HCT116 (cell line): ENCODE results near the gene FOSB. TPM values are rescaled to one million over a fixed set of nuclear protein-coding genes. Genes with fewer than 3 reads are reported as not detected.

Source experiments
- ATAC-seq: fragments of 200-7000 bp; cut with Tn5 transposase; 2 replicates; pipeline ENCODE4 v1.9.1; 2020; ENCODE audit warnings: mild to moderate bottlenecking, moderate library complexity
- BruUV-seq: library from RNA; stranded (reverse); fragments of 400-500 nt; replicated peaks from 2 replicates; lab custom pipeline; 2021; lab: Mats Ljungman, UMichigan
- CTCF ChIA-PET: fragments of 300-600 bp; sonication (Branson Sonifier 250); formaldehyde crosslinking; loops from one replicate; lab custom pipeline; 2021; ENCODE audit warnings: antibody characterized with exemption; lab: Charles Lee
- POLR2A ChIA-PET: fragments of 300-600, 350-600 bp; sonication (Branson Sonifier 250); formaldehyde crosslinking; loops from one replicate; lab custom pipeline; 2021; ENCODE audit warnings: antibody characterized with exemption; lab: Charles Lee
- RAD21 ChIA-PET, 2 experiments: fragments of 300-600 bp; sonication (Branson Sonifier 250); formaldehyde crosslinking; loops; one replicate each; lab custom pipeline; 2023; ENCODE audit warnings: low total read pairs in 2 of 2; ENCODE audit not compliant: uncharacterized antibody in 2 of 2, unreplicated experiment in 2 of 2, low non-redundant PET in 1 of 2; lab: Charles Lee
- DNase-seq: peaks from one replicate; pipeline ENCODE4 v3.0.0-alpha.2; 2010; ENCODE audit warnings: low read depth, low spot score
- H2AFZ ChIP-seq: fragments of 200-600 bp; shearing (Covaris generic), sonication (generic); 2 replicates; pipeline ENCODE4 v1.6.1; 2017; ENCODE audit warnings: low read depth, mixed run types, mixed read lengths, antibody characterized with exemption, low read length; ENCODE audit not compliant: poor library complexity, severe bottlenecking
- H3K27ac ChIP-seq: 2 replicates; pipeline ENCODE4 v1.5.1; 2012; ENCODE audit warnings: low read depth, low read length
- H3K27me3 ChIP-seq: fragments of 200-600 bp; sonication (generic); 2 replicates; pipeline ENCODE4 v1.6.1; 2016; ENCODE audit warnings: mixed run types, low read length, mixed read lengths; ENCODE audit not compliant: insufficient read depth
- H3K36me3 ChIP-seq, 2 experiments: fragments of 200-500 bp in 1 of 2; fragments of 200-600 bp in 1 of 2; sonication (Bioruptor generic) in 1 of 2; sonication (generic) in 1 of 2; 2 replicates each; pipeline versions ENCODE4 v1.5.1 to v1.6.1; 2014 to 2016; ENCODE audit warnings: low read length in 2 of 2, inconsistent platforms in 1 of 2, mixed read lengths in 1 of 2, mixed run types in 1 of 2; ENCODE audit not compliant: insufficient read depth in 2 of 2, control insufficient read depth in 1 of 2
- H3K4me1 ChIP-seq, 2 experiments: fragments of 200-600 bp in 1 of 2; sonication (generic) in 1 of 2; 2 replicates each; pipeline versions ENCODE4 v1.5.1 to v1.6.1; 2012 to 2017; ENCODE audit warnings: low read length in 2 of 2, inconsistent platforms in 1 of 2, mild to moderate bottlenecking in 1 of 2, mixed read lengths in 1 of 2, mixed run types in 1 of 2, moderate library complexity in 1 of 2; ENCODE audit not compliant: insufficient read depth in 2 of 2, control insufficient read depth in 1 of 2
- H3K4me2 ChIP-seq: fragments of 200-600 bp; sonication (generic); 2 replicates; pipeline ENCODE4 v1.6.1; 2017; ENCODE audit warnings: mixed run types, low read length, mixed read lengths
- H3K4me3 ChIP-seq, 2 experiments: fragments of 200-600 bp in 1 of 2; sonication (generic) in 1 of 2; replicated peaks in 1 of 2; 2 replicates each; pipeline ENCODE4 v1.5.1; 2011 to 2016; ENCODE audit warnings: low read length in 2 of 2, control low read depth in 1 of 2, low read depth in 1 of 2, mild to moderate bottlenecking in 1 of 2, mixed read lengths in 1 of 2, mixed run types in 1 of 2
- H3K79me2 ChIP-seq: fragments of 200-600 bp; sonication (generic); 2 replicates; pipeline ENCODE4 v1.6.1; 2017; ENCODE audit warnings: mild to moderate bottlenecking, mixed run types, low read length, moderate library complexity, mixed read lengths; ENCODE audit not compliant: insufficient read depth
- H3K9ac ChIP-seq: fragments of 200-600 bp; sonication (generic); 2 replicates; pipeline ENCODE4 v1.6.1; 2016; ENCODE audit warnings: low read length, mixed read lengths
- H3K9me2 ChIP-seq: fragments of 200-600 bp; sonication (generic), shearing (Covaris generic); 2 replicates; pipeline ENCODE4 v1.6.1; 2017; ENCODE audit warnings: mixed run types, mild to moderate bottlenecking, moderate library complexity; ENCODE audit not compliant: insufficient read depth
- H3K9me3 ChIP-seq, 2 experiments: fragments of 200-500 bp in 1 of 2; fragments of 200-600 bp in 1 of 2; sonication (Bioruptor generic) in 1 of 2; sonication (generic) in 1 of 2; 2 replicates each; pipeline ENCODE4 v1.6.1; 2014 to 2017; ENCODE audit warnings: low read length in 2 of 2, mixed read lengths in 2 of 2, inconsistent platforms in 1 of 2, low read depth in 1 of 2, mild to moderate bottlenecking in 1 of 2, mixed run types in 1 of 2, moderate library complexity in 1 of 2; ENCODE audit not compliant: control insufficient read depth in 1 of 2, insufficient read depth in 1 of 2
- H4K20me1 ChIP-seq: fragments of 200-600 bp; sonication (generic), shearing (Covaris generic); 2 replicates; pipeline ENCODE4 v1.6.1; 2017; ENCODE audit warnings: mixed run types, mild to moderate bottlenecking, moderate library complexity; ENCODE audit not compliant: insufficient read depth
- CBX3 ChIP-seq: IDR thresholded peaks from 2 replicates; pipeline ENCODE4 v1.6.1; 2012; ENCODE audit warnings: low read depth
- CEBPB ChIP-seq: IDR thresholded peaks from 2 replicates; pipeline ENCODE4 v1.6.1; 2012; ENCODE audit warnings: low read depth
- EGR1 ChIP-seq: IDR thresholded peaks from 2 replicates; pipeline ENCODE4 v1.6.1; 2012; ENCODE audit warnings: low read depth
- ELF1 ChIP-seq: IDR thresholded peaks from 2 replicates; pipeline ENCODE4 v1.6.1; 2012; ENCODE audit warnings: low read depth, borderline replicate concordance
- EZH2phosphoT487 ChIP-seq: fragments of 200-600 bp; IDR thresholded peaks from 2 replicates; pipeline ENCODE4 v1.6.1; 2018; ENCODE audit warnings: antibody characterized with exemption, borderline replicate concordance
- FOSL1 ChIP-seq: IDR thresholded peaks from 2 replicates; pipeline ENCODE4 v1.6.1; 2012; ENCODE audit warnings: low read depth
- JUND ChIP-seq: IDR thresholded peaks from 2 replicates; pipeline ENCODE4 v1.6.1; 2012
- MAX ChIP-seq: IDR thresholded peaks from 2 replicates; pipeline ENCODE4 v1.6.1; 2012
- POLR2AphosphoS5 ChIP-seq: IDR thresholded peaks from 2 replicates; pipeline ENCODE4 v1.6.1; 2011; ENCODE audit warnings: mild to moderate bottlenecking, low read depth, low read length, moderate library complexity
- RAD21 ChIP-seq: IDR thresholded peaks from 2 replicates; pipeline ENCODE4 v1.6.1; 2012; ENCODE audit warnings: low read depth, mild to moderate bottlenecking
- SP1 ChIP-seq: IDR thresholded peaks from 2 replicates; pipeline ENCODE4 v1.6.1; 2012; ENCODE audit warnings: low read depth
- SRF ChIP-seq: IDR thresholded peaks from 2 replicates; pipeline ENCODE4 v1.6.1; 2012; ENCODE audit warnings: low read depth
- TCF7L2 ChIP-seq: IDR thresholded peaks from 2 replicates; pipeline ENCODE4 v1.7.0; 2011; ENCODE audit warnings: borderline replicate concordance, inconsistent platforms; ENCODE audit not compliant: insufficient read depth, insufficient read length; ENCODE audit errors: extremely low read depth
- YY1 ChIP-seq: IDR thresholded peaks from 2 replicates; pipeline ENCODE4 v1.6.1; 2011; ENCODE audit warnings: low read length, low read depth, moderate library complexity, mild to moderate bottlenecking; ENCODE audit not compliant: insufficient replicate concordance; ENCODE audit errors: extremely low read depth
- ZFX ChIP-seq: fragments of 450-650 bp; IDR thresholded peaks from 2 replicates; pipeline ENCODE4 v1.6.1; 2017
- ZNF274 ChIP-seq: fragments of 200-500 bp; sonication (Bioruptor generic); IDR thresholded peaks from 2 replicates; pipeline ENCODE4 v1.6.1; 2014; ENCODE audit warnings: mild to moderate bottlenecking, low read depth, low read length, inconsistent platforms
- intact Hi-C: fragments of 100-400 bp; cut with micrococcal nuclease; formaldehyde crosslinking; loops from 2 replicates; pipeline ENCODE4 v1.10.0; 2022
- total RNA-seq: library from RNA; stranded (reverse); gene quantifications from one replicate; pipeline ENCODE4 v1.2.1, GENCODE V29; 2021; ENCODE audit not compliant: unreplicated experiment
- TF ChIP-seq, protein P1 (sequence below), 3 experiments: fragments of 200-600 bp in 1 of 3; sonication (generic) in 1 of 3; IDR thresholded peaks in 2 of 3; conservative IDR thresholded peaks in 1 of 3; 2 replicates each; pipeline ENCODE4 v1.5.1; 2012 to 2017; ENCODE audit warnings: low read depth in 2 of 3, low read length in 2 of 3, antibody characterized with exemption in 1 of 3, borderline replicate concordance in 1 of 3, control low read depth in 1 of 3, mild to moderate bottlenecking in 1 of 3, mixed read lengths in 1 of 3, mixed run types in 1 of 3, moderate library complexity in 1 of 3; ENCODE audit not compliant: insufficient read depth in 1 of 3
- TF ChIP-seq, protein P2 (sequence below): IDR thresholded peaks from 2 replicates; pipeline ENCODE4 v1.6.1; 2012; ENCODE audit warnings: low read depth
- TF ChIP-seq, protein P3 (sequence below): IDR thresholded peaks from 2 replicates; pipeline ENCODE4 v1.6.1; 2012

Gene FOSB
- total RNA-seq, 1 experiment from 2014 or later: 12.6 TPM

DNA sequence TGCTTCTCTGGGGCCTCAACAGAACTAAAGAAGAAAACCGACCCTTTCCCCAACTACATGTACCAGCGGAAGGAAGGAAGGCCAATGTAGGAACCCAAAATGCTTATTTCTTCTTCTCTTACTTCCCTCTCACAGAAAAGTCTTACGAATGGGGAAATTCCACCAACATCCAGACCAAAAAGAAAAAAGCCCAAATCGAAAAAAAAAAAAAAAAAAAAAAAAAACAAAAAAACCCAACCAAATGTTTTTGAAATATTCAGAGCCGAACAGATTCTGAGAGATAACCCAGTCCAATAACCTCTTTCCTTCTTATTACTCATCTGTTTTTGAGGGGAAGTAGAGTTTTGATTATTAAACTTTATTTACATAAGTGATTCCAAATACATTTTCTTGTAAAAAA, 34.3 kb downstream of the FOSB start:
- no TSS peak for BruUV-seq
- Histone ChIP-seq H2AFZ (no peak overlapping the region), H3K9me2 (no peaks in the 10 kb centered on the region), H3K79me2 (peaks cover 2% of the 10 kb centered on the region; the same call in 1 of the 2 replicates), H3K9ac (no peak overlapping the region), H3K9me3 (no peaks in the 10 kb centered on the region), H3K36me3 (no peaks in the 10 kb centered on the region), H4K20me1 (no peaks in the 10 kb centered on the region), H3K27ac (no peak overlapping the region), H3K4me1 (peaks cover 29 to 42% of the 10 kb centered on the region in 2 experiments; a peak in 3 of 4 replicates), H3K27me3 (no peaks in the 10 kb centered on the region), H3K4me2 (no peak overlapping the region), H3K4me3 (no peak overlapping the region)
- intact Hi-C loops: no loop called here
- ATAC-seq (no peak), DNase-seq (no peak)
- POLR2A ChIA-PET: no interaction called here
- RAD21 ChIA-PET: no interaction called here
- TF ChIP-seq, protein P1, sequence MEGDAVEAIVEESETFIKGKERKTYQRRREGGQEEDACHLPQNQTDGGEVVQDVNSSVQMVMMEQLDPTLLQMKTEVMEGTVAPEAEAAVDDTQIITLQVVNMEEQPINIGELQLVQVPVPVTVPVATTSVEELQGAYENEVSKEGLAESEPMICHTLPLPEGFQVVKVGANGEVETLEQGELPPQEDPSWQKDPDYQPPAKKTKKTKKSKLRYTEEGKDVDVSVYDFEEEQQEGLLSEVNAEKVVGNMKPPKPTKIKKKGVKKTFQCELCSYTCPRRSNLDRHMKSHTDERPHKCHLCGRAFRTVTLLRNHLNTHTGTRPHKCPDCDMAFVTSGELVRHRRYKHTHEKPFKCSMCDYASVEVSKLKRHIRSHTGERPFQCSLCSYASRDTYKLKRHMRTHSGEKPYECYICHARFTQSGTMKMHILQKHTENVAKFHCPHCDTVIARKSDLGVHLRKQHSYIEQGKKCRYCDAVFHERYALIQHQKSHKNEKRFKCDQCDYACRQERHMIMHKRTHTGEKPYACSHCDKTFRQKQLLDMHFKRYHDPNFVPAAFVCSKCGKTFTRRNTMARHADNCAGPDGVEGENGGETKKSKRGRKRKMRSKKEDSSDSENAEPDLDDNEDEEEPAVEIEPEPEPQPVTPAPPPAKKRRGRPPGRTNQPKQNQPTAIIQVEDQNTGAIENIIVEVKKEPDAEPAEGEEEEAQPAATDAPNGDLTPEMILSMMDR (IDR thresholded peaks at IDR 0.05 in 2 of 3, conservative IDR thresholded peaks at IDR 0.05 in 1 of 3; ENCODE audit: borderline replicate concordance in 1 of 3, insufficient read depth in 1 of 3, low read depth in 2 of 3, low read length in 2 of 3): no peak
- TF ChIP-seq EGR1 (no peak), YY1 (no peak), TCF7L2 (no peak), JUND (no peak), CBX3 (no peak), CEBPB (no peak), ZNF274 (no peak), SP1 (no peak), POLR2AphosphoS5 (no peak), SRF (no peak), RAD21 (no peak), FOSL1 (no peak), MAX (no peak), EZH2phosphoT487 (no peak), ELF1 (no peak), ZFX (no peak)
- TF ChIP-seq, protein P2, sequence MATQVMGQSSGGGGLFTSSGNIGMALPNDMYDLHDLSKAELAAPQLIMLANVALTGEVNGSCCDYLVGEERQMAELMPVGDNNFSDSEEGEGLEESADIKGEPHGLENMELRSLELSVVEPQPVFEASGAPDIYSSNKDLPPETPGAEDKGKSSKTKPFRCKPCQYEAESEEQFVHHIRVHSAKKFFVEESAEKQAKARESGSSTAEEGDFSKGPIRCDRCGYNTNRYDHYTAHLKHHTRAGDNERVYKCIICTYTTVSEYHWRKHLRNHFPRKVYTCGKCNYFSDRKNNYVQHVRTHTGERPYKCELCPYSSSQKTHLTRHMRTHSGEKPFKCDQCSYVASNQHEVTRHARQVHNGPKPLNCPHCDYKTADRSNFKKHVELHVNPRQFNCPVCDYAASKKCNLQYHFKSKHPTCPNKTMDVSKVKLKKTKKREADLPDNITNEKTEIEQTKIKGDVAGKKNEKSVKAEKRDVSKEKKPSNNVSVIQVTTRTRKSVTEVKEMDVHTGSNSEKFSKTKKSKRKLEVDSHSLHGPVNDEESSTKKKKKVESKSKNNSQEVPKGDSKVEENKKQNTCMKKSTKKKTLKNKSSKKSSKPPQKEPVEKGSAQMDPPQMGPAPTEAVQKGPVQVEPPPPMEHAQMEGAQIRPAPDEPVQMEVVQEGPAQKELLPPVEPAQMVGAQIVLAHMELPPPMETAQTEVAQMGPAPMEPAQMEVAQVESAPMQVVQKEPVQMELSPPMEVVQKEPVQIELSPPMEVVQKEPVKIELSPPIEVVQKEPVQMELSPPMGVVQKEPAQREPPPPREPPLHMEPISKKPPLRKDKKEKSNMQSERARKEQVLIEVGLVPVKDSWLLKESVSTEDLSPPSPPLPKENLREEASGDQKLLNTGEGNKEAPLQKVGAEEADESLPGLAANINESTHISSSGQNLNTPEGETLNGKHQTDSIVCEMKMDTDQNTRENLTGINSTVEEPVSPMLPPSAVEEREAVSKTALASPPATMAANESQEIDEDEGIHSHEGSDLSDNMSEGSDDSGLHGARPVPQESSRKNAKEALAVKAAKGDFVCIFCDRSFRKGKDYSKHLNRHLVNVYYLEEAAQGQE: no peak
- TF ChIP-seq, protein P3, sequence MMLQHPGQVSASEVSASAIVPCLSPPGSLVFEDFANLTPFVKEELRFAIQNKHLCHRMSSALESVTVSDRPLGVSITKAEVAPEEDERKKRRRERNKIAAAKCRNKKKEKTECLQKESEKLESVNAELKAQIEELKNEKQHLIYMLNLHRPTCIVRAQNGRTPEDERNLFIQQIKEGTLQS: no peak
- CTCF ChIA-PET: no interaction called here
